HepG2 (cell line): ENCODE results near the gene NEDD4L. TPM values are rescaled to one million over a fixed set of nuclear protein-coding genes. Genes with fewer than 3 reads are reported as not detected.
"Not testable (repeated sequence)": the region's sequence is repeated elsewhere in the genome, so short reads cannot be mapped to it uniquely, and the experiment has no call there.

Experiments
- ATAC-seq: fragments of 200-7000 bp; cut with Tn5 transposase; 3 replicates; pipeline ENCODE4 v1.9.1; 2020; ENCODE audit warnings: mild to moderate bottlenecking, moderate library complexity
- BruUV-seq: library from RNA; stranded (reverse); fragments of 400-500 nt; replicated peaks from 2 replicates; lab custom pipeline; 2021; lab: Mats Ljungman, UMichigan
- CTCF ChIA-PET: fragments of 300-600 bp; formaldehyde crosslinking; extraction: SDS; loops from one replicate; lab custom pipeline; 2021; ENCODE audit warnings: low total read pairs, inconsistent platforms, low intra/inter-chr PET ratio; lab: Yijun Ruan, JAX
- POLR2A ChIA-PET: fragments of 350-600 bp; sonication (Branson Sonifier 250); formaldehyde crosslinking; loops from one replicate; lab custom pipeline; 2020; ENCODE audit warnings: antibody characterized with exemption, inconsistent platforms; lab: Yijun Ruan, JAX
- DNase-seq: peaks from one replicate; pipeline ENCODE4 v3.0.0-alpha.2; 2015; ENCODE audit warnings: low spot score
- FAIRE-seq: peaks from 3 replicates; lab custom pipeline; 2011; peaks lifted over from hg19 to GRCh38; lab: Jason Lieb, UNC
- H2AFZ ChIP-seq: one replicate; pipeline ENCODE4 v1.6.1; 2011; ENCODE audit warnings: low read length, inconsistent platforms
- H3K27ac ChIP-seq: fragments of 300-600 bp; 3 replicates; pipeline ENCODE4 v1.8.0; 2011; ENCODE audit warnings: mixed run types, mild to moderate bottlenecking, mixed read lengths, low read length, inconsistent platforms; ENCODE audit not compliant: insufficient read depth; ENCODE audit errors: extremely low read length
- H3K27me3 ChIP-seq, 2 experiments: fragments of 200-600 bp in 1 of 2; 2 replicates in 1 of 2; 3 replicates in 1 of 2; pipeline versions ENCODE4 v1.6.0 to v1.8.0; 2011; ENCODE audit warnings: low read length in 2 of 2, mild to moderate bottlenecking in 2 of 2, moderate library complexity in 2 of 2, inconsistent platforms in 1 of 2; ENCODE audit not compliant: insufficient read depth in 2 of 2, control insufficient read depth in 1 of 2
- H3K36me3 ChIP-seq, 2 experiments: fragments of 200-600 bp in 1 of 2; replicated peaks in 1 of 2; 2 replicates in 1 of 2; 3 replicates in 1 of 2; pipeline versions ENCODE4 v1.5.1 to v1.8.0; 2011; ENCODE audit warnings: low read length in 2 of 2, inconsistent platforms in 1 of 2; ENCODE audit not compliant: insufficient read depth in 2 of 2, control insufficient read depth in 1 of 2
- H3K4me1 ChIP-seq: 2 replicates; pipeline ENCODE4 v1.5.1; 2012; ENCODE audit warnings: low read length, inconsistent platforms; ENCODE audit not compliant: insufficient read depth
- H3K4me2 ChIP-seq: 2 replicates; pipeline ENCODE4 v1.6.0; 2011; ENCODE audit warnings: low read depth, low read length, inconsistent platforms
- H3K4me3 ChIP-seq, 3 experiments: fragments of 200-600 bp in 1 of 3; sonication (generic), shearing (Covaris generic) in 1 of 3; replicated peaks in 1 of 3; 2 replicates each; pipeline ENCODE4 v1.5.1; 2011 to 2016; ENCODE audit warnings: low read length in 3 of 3, inconsistent platforms in 2 of 3, low read depth in 2 of 3, mild to moderate bottlenecking in 2 of 3, control low read depth in 1 of 3, mixed read lengths in 1 of 3; ENCODE audit not compliant: insufficient read depth in 1 of 3
- H3K79me2 ChIP-seq: one replicate; pipeline ENCODE4 v1.6.1; 2011; ENCODE audit warnings: low read length, inconsistent platforms; ENCODE audit not compliant: insufficient read depth
- H3K9ac ChIP-seq: 2 replicates; pipeline ENCODE4 v1.6.0; 2011; ENCODE audit warnings: mild to moderate bottlenecking, low read depth, low read length, inconsistent platforms; ENCODE audit not compliant: insufficient read depth
- H3K9me3 ChIP-seq: 2 replicates; pipeline ENCODE4 v1.5.1; 2012; ENCODE audit warnings: mild to moderate bottlenecking, low read length
- H4K20me1 ChIP-seq: 2 replicates; pipeline ENCODE4 v1.6.0; 2011; ENCODE audit warnings: inconsistent platforms, mild to moderate bottlenecking, low read length, moderate library complexity; ENCODE audit not compliant: insufficient read depth
- HOXA3 ChIP-seq: sonication (generic); formaldehyde crosslinking; IDR thresholded peaks from 2 replicates; pipeline ENCODE4 v1.5.0; 2020; ENCODE audit warnings: missing genetic modification reagents
- LCORL ChIP-seq, 2 experiments: fragments of 450-650 bp in 1 of 2; sonication (generic) in 1 of 2; formaldehyde crosslinking in 1 of 2; IDR thresholded peaks; 2 replicates each; pipeline versions ENCODE4 v1.5.0 to v1.6.1; 2017 to 2020; ENCODE audit warnings: antibody characterized with exemption in 1 of 2, missing genetic modification reagents in 1 of 2
- SKI ChIP-seq: fragments of 450-650 bp; IDR thresholded peaks from one replicate; pipeline ENCODE4 v1.6.1; 2018; ENCODE audit warnings: mild to moderate bottlenecking; ENCODE audit not compliant: partially characterized antibody
- ZNF576 ChIP-seq: sonication (generic); formaldehyde crosslinking; IDR thresholded peaks from 2 replicates; pipeline ENCODE4 v1.4.0; 2020; ENCODE audit warnings: mild to moderate bottlenecking, missing genetic modification reagents
- WGBS: methylation state at CpG from one replicate; pipeline ENCODE4 v1.1.6; 2017; ENCODE audit warnings: low lambda C conversion rate; 5-methylcytosine and 5-hydroxymethylcytosine counted together
- in situ Hi-C: cut with HindIII; loops from 2 replicates; pipeline ENCODE4 v1.10.0; 2017; ENCODE audit warnings: low pct_unique_long_range_greater_than_20kb; ENCODE audit not compliant: extremely low pct_ligation_motif_present
- intact Hi-C: fragments of 100-400 bp; cut with micrococcal nuclease; formaldehyde crosslinking; loops from one replicate; pipeline ENCODE4 v1.10.0; 2022; ENCODE audit not compliant: unreplicated experiment
- polyA plus RNA-seq, 8 experiments: library from polyadenylated mRNA; depleted of rRNA in 3 of 8; stranded (reverse) in 7 of 8; unstranded in 1 of 8; fragments of >200 nt; fragmentation: Illumina TruSeq in 4 of 8; extraction: Trizol in 4 of 8; gene quantifications; 2 replicates each; pipeline versions ENCODE4 v1.2.1 to v1.2.3, GENCODE V29; 2011 to 2016; ENCODE audit warnings: low read depth in 4 of 8, missing spikeins in 1 of 8, mixed read lengths in 1 of 8; ENCODE audit not compliant: insufficient read depth in 1 of 8
- total RNA-seq, 5 experiments: library from RNA; depleted of rRNA; stranded (reverse); fragments of >200 nt; fragmentation: Illumina TruSeq; extraction: Trizol; gene quantifications; 2 replicates each; pipeline ENCODE4 v1.2.3, GENCODE V29; 2016; ENCODE audit warnings: low read depth in 1 of 5
- TF ChIP-seq, protein P1 (sequence below): sonication (generic); formaldehyde crosslinking; conservative IDR thresholded peaks from 2 replicates; pipeline ENCODE4 v1.4.0; 2020; ENCODE audit warnings: missing genetic modification reagents

Gene NEDD4L
- total and polyA plus RNA-seq, 2 of the 13 experiments (the other 11 are each of a cell fraction or from before 2014, with no cell fraction given): 168 to 390 TPM

- TF ChIP-seq ZNF576 (no peak), LCORL (IDR thresholded peaks at IDR 0.05) (no peak), LCORL (CRISPR knock-in tag; IDR thresholded peaks at IDR 0.05) (no peak), SKI (no peak), HOXA3 (CRISPR knock-in tag) (no peak)
- TF ChIP-seq, protein P1, sequence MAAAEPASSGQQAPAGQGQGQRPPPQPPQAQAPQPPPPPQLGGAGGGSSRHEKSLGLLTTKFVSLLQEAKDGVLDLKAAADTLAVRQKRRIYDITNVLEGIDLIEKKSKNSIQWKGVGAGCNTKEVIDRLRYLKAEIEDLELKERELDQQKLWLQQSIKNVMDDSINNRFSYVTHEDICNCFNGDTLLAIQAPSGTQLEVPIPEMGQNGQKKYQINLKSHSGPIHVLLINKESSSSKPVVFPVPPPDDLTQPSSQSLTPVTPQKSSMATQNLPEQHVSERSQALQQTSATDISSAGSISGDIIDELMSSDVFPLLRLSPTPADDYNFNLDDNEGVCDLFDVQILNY (CRISPR knock-in tag): no peak
Measured at GRCh38 chr18:58379443-58379842, 335.4 kb downstream of the NEDD4L start (continued).

DNA sequence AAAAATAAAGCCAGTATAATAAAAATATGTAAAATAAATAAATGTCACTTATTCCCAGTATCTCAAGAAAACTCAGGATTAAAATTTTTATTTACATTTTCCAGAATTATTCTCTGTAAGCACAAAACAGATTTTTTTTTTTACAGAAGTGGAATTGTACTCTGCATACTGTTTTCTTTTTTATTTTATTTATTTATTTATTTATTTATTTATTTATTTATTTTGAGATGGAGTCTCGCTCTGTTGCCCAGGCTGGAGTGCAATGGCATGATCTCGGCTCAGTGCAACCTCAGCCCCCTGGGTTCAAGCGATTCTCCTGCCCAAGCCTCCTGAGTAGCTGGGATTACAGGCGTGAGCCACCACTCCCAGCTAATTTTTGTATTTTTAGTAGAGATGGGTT is 336.1 kb downstream of the NEDD4L start:
- intact Hi-C loops, H2AFZ ChIP-seq, H3K9me3 ChIP-seq, BruUV-seq, H3K27me3 ChIP-seq, H4K20me1 ChIP-seq, DNase-seq, FAIRE-seq, H3K79me2 ChIP-seq, H3K27ac ChIP-seq, POLR2A ChIA-PET, ATAC-seq, H3K4me3 ChIP-seq, CTCF ChIA-PET, H3K4me2 ChIP-seq, H3K9ac ChIP-seq: not testable (repeated sequence)
- peaks cover 7 to 53% of the 10 kb centered on the region in 2 experiments; a peak in 4 of 5 replicates for H3K36me3 ChIP-seq
- in situ Hi-C loops: loop anchor here (25.0 kb wide), 1 partner anchor 682 kb away; no protein-coding TSS in a partner anchor
- peaks cover 14% of the 10 kb centered on the region for H3K4me1 ChIP-seq
- WGBS: 98% methylated on average over 4 of the region's 4 CpGs
